CD4-positive, alpha-beta T cell treated with Interleukin-15 for 1 hour (primary cell): ENCODE measurements around the gene PTK7.

Source experiments
- DNase-seq: peaks from one replicate; pipeline ENCODE4 v3.0.0-alpha.2; 2020

PTK7 gene

GRCh38 chr6:43147691-43148477 lies 71.8 kb downstream of the PTK7 start:
- no peak for DNase-seq

DNA sequence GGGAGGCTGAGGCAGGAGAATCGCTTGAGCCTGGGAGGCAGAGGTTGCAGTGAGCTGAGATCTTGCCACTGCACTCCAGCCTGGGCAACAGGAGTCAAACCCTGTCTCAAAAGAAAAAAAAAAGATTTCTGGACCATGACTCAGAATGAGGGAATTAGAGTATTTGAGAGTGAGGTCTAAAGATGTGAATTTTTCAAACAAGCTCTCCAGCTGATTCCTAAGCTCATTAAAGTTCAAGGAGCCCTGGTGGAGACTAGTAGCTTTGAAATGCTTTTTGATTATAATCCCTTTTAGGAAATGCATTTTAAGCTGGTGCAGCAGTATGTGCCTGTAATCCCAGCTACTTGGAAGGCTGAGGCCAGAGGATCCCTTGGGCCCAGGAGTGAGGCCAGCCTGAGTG lies 73.2 kb downstream of the PTK7 start:
- DNase-seq, result no peak

DNA sequence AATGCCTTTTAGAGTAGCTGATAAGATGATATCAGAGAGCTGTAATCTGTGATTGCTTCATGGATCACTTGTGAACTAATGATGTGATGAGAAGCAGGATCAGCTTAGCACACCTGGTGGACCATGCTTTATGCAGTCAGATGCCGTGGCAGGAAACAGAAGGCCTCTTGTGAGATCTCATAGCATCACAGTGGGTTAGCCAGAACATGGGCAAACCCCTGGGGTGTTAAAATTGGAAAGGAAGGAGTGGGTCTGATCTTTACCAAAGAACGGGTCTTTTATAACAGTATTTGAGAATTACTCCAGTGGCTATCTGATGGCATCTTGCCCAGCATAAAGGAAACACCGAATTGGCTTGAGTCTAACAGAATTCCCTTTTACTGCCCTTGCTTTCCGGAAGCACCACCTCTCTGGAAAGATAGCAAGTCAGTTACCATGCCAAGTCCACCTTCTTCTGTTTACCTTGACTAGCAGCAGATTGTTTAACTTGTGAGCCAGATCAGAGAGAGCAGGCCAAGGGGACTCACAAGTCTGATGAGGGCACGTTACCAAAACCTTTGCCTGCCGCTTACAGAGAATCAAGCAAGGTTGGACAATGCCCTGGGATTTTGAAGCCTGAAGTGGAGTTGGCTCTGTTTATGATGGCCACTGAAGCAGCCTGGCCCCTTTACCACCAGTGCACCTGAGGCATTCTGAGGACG lies 74.1 kb downstream of the PTK7 start:
- DNase-seq, result no peak

GRCh38 chr6:43159599-43159998 lies 83.5 kb downstream of the PTK7 start:
- DNase-seq, result no peak

DNA sequence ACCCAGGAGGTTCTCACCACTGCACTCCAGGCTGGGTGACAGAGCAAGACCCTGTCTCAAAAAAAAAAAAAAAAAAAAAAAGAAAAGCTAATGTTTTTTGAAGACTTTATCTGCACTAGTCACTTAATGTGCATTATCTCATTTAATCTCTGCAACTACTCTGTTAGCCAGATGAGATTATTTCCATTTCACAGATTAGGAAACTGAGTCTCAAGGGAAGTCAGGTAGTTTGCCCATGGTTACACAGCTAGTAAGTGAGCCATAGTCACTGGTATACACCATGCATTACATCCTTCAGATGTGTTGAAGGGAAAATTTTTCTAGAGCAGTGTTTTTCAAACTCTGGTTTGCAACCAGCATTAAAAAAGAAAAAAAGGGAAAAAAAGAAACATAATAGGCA lies 87.8 kb downstream of the PTK7 start:
- DNase-seq, result no peak

- DNase-seq, result no peak
Observed at GRCh38 chr6:43170417-43170930, 94.4 kb downstream of the PTK7 start.

DNA sequence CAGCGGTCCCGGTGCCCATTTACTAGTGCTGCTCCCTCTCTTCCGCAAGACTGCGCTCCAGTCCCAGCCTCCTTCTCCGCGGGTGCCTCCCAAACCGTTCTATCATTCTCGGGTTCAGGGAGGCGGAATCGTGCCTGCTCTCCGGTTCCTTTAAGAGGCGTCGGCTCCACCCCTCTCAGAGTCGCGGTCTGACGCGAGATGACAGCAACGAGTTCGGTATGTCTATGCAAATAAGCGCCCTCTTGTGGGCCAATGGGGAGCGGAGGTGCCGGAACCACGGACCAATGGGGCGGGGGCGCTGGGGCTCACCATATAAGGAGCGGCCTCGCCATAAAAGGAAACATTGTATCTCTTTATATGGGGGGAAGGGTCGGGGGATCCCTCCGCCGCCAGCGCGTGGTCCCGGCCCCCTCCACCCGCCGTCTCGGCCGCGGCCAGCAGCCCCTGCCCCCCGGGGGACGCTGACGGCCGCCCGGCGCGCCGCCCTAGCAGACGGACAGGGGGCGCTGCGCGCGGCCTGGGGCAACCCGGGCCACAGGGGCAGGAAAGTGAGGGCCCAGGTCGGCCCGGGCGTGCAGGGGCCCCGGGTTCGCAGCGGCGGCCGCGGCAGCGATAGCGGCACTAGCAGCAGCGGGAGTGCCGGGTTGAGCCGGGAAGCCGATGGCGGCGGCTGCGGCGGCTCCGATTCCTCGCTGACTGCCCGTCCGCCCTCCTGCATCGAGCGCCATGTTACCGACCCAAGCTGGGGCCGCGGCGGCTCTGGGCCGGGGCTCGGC lies 95.0 kb downstream of the PTK7 start, which contains the start of gene SRF:
TSS of gene SRF (plus strand) at position 339 of the 776 bp plus-strand sequence. CDS start at position 727, 388 bp downstream.
- peak; percentile 99 for DNase-seq

GRCh38 chr6:43171707-43172103 lies 95.6 kb downstream of the PTK7 start:
- DNase-seq, result no peak

DNA sequence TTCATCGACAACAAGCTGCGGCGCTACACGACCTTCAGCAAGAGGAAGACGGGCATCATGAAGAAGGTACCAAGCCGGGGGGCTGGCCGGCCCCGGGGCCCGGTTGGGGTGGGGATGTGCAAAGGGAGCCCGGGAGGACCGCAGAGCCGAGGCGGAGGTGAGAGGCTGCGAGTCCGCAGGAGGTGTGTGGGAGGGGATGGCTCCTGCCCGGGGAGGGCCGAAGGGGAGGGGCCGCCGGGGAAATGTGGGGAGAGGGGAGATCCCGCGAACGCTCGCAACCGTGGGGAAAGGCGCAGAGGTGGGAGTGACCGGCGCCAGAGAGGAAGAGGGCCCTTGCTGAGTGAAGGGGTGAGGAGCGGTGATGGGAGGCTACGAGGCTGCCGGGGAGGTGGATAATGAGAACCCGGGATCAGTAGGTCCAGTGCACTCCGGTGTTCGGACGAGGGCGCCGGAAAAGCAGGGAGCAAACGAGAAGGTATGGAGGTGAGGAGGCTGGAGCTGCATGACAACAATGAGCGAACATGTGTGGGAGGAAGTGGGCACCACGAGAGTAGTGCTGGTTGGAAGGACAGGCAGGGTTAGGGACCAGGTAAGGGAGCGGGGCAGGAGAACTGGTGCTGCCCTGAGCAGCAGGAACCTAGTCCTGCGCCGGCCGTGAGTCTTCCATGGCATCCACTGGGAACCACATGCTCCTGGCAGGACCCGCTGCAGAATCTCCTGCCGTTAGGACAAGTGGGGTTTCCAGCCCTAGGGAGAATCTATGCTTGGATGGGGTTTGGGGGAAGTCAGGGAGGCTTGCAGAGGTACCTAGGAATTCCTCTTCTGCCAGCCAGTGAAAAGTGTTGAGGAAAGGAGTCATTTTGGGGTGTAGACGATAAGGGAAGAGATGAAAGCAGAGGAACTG lies 96.2 kb downstream of the PTK7 start:
- DNase-seq, result peak; percentile 46

DNA sequence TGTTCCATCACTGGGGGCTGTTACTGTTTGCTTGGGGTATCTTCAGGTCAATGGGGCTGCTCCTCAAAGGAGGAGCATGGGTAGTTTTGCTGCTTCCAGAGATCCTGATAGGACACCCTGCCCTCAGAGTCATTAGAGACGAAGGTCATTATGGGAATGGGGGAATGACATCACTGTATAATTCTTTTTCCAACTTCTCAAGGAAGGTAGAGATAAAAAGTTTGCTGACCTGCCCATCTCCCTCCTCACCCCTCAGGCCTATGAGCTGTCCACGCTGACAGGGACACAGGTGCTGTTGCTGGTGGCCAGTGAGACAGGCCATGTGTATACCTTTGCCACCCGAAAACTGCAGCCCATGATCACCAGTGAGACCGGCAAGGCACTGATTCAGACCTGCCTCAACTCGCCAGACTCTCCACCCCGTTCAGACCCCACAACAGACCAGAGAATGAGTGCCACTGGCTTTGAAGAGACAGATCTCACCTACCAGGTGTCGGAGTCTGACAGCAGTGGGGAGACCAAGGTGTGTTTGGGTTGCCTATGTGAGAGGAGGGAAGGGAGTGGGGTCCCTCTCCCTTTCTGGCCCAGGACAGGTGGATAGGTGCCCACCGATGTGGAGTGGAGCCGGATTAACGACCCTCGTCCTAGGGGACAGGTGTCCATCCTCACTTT lies 97.6 kb downstream of the PTK7 start:
- no peak for DNase-seq

GRCh38 chr6:43174263-43175112 lies 98.4 kb downstream of the PTK7 start:
- DNase-seq, result peak; percentile 98

- DNase-seq, result no peak
Observed at GRCh38 chr6:43175676-43176422, 99.7 kb downstream of the PTK7 start.

- DNase-seq, result no peak
Observed at GRCh38 chr6:43176423-43176786, 100.3 kb downstream of the PTK7 start.

GRCh38 chr6:43178150-43178549 lies 102.0 kb downstream of the PTK7 start:
- no peak for DNase-seq

DNA sequence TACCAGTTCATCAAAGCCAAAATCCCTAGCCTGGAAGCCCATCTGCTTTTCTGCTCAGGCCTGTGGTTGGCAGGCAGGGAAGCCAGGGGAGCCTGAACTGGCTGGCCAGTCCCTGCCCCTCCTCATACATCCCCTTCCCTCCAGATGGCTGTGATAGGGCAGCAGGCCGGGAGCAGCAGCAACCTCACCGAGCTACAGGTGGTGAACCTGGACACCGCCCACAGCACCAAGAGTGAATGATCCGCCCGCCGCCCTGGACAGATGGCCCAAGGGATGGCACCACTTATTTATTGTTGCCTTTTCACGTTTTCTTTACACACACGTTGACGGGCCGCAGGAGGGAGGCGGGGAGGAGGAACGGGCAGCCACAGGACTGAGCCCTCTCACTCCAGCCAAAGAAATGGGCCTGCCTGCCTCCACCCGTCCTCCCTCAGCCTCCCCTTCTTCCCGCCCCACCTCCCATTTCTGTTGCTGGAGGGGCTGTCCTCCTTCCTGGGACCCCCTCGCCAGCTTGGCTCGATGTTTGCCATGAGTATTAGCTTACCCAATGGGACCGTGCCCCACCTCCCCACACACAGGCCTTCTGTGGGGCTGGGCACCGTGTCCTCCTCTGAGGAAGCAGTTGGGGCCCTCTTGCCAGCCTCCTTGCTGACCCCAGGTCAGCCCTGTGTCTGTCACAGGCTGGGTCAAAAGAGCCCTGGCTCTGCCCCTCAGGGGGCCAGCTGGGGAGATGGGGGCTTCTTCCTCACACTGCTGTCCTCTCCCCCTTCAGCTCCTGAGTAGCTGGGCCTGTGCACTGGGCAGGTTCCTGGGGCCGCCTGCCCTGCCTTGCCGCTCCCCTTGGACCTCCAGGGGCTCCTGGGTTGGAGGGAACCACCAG lies 103.1 kb downstream of the PTK7 start:
- no peak for DNase-seq

- no peak for DNase-seq
Observed at GRCh38 chr6:43180058-43180457, 103.9 kb downstream of the PTK7 start.

DNA sequence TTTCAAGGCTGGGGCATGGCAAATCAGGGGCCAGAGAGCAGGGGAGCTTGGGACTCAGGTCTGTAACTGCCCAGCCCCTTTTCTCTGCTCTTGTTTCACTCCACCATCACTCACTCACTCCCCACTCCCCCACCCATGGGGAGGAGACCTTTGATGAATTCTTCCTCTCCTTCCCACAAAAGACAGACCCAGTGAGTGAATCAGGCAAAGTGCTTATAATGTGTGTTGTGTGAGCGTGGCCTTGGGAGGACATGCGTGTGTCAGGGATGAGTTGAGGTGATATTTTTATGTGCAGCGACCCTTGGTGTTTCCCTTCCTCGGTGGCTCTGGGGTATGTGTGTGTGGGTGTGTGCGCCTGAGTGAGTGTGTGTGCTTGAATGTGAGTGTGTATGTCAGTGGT lies 104.9 kb downstream of the PTK7 start:
- no peak for DNase-seq

GRCh38 chr6:43181621-43181941 lies 105.5 kb downstream of the PTK7 start:
- DNase-seq, result no peak
